SK-N-SH (cell line): ENCODE measurements around the gene ABCD1. TPM values are rescaled to one million over a fixed set of nuclear protein-coding genes. Genes with fewer than 3 reads are reported as not detected.

Source experiments
- CTCF ChIA-PET: fragments of 300-600, 350-600 bp; formaldehyde crosslinking; extraction: SDS; loops from one replicate; lab custom pipeline; 2021; lab: Yijun Ruan, JAX
- POLR2A ChIA-PET: fragments of 350-600 bp; sonication (Branson Sonifier 250); formaldehyde crosslinking; extraction: SDS; loops from one replicate; lab custom pipeline; 2020; ENCODE audit warnings: antibody characterized with exemption, inconsistent platforms; lab: Yijun Ruan, JAX
- DNase-seq: peaks from one replicate; pipeline ENCODE4 v3.0.0; 2012
- H2AFZ ChIP-seq: fragments of 200-600 bp; sonication (generic); 2 replicates; pipeline ENCODE4 v1.8.1; 2016; ENCODE audit warnings: antibody characterized with exemption, mild to moderate bottlenecking, low read depth
- H3F3A ChIP-seq: fragments of 200-600 bp; sonication (generic); replicated peaks from 2 replicates; pipeline ENCODE3; 2016; ENCODE audit warnings: antibody characterized with exemption, mild to moderate bottlenecking; ENCODE audit not compliant: insufficient read depth
- H3K27ac ChIP-seq, 2 experiments: fragments of 200-500 bp in 1 of 2; fragments of 200-600 bp in 1 of 2; sonication (Bioruptor generic) in 1 of 2; sonication (generic), shearing (Covaris generic) in 1 of 2; 2 replicates each; pipeline versions ENCODE4 v1.5.1 to v1.6.1; 2014 to 2016; ENCODE audit warnings: low read depth in 2 of 2, inconsistent platforms in 1 of 2, low read length in 1 of 2, mild to moderate bottlenecking in 1 of 2, mixed read lengths in 1 of 2
- H3K27me3 ChIP-seq: fragments of 200-600 bp; sonication (generic), shearing (Covaris generic); 2 replicates; pipeline ENCODE4 v1.6.1; 2016; ENCODE audit warnings: mixed run types; ENCODE audit not compliant: insufficient read depth
- H3K36me3 ChIP-seq, 2 experiments: fragments of 200-500 bp in 1 of 2; fragments of 200-600 bp in 1 of 2; sonication (Bioruptor generic) in 1 of 2; sonication (generic) in 1 of 2; replicated peaks in 1 of 2; 2 replicates each; pipeline versions ENCODE3 to v1.5.1; 2014 to 2016; ENCODE audit warnings: low read length in 1 of 2, mild to moderate bottlenecking in 1 of 2; ENCODE audit not compliant: insufficient read depth in 2 of 2, control insufficient read depth in 1 of 2
- H3K4me1 ChIP-seq, 2 experiments: fragments of 200-500 bp in 1 of 2; fragments of 200-600 bp in 1 of 2; sonication (Bioruptor generic) in 1 of 2; sonication (generic), shearing (Covaris generic) in 1 of 2; 2 replicates each; pipeline versions ENCODE4 v1.5.1 to v1.6.1; 2014 to 2016; ENCODE audit warnings: low read depth in 1 of 2, low read length in 1 of 2, mixed run types in 1 of 2; ENCODE audit not compliant: insufficient read depth in 2 of 2, control insufficient read depth in 1 of 2
- H3K4me2 ChIP-seq: fragments of 200-600 bp; sonication (generic), shearing (Covaris generic); 2 replicates; pipeline ENCODE4 v1.6.1; 2017; ENCODE audit warnings: mixed run types
- H3K4me3 ChIP-seq, 2 experiments: fragments of 200-500 bp in 1 of 2; fragments of 200-600 bp in 1 of 2; sonication (Bioruptor generic) in 1 of 2; sonication (generic), shearing (Covaris generic) in 1 of 2; 2 replicates each; pipeline versions ENCODE4 v1.5.1 to v1.8.1; 2014 to 2016; ENCODE audit warnings: low read depth in 2 of 2, inconsistent platforms in 1 of 2, low read length in 1 of 2, mild to moderate bottlenecking in 1 of 2, mixed read lengths in 1 of 2, moderate library complexity in 1 of 2
- H3K79me2 ChIP-seq: fragments of 200-600 bp; sonication (generic); 2 replicates; pipeline ENCODE4 v1.8.1; 2017; ENCODE audit warnings: mild to moderate bottlenecking; ENCODE audit not compliant: insufficient read depth
- H3K9ac ChIP-seq: fragments of 200-600 bp; sonication (generic); 2 replicates; pipeline ENCODE4 v1.6.1; 2017; ENCODE audit warnings: mixed run types
- H3K9me2 ChIP-seq: fragments of 200-600 bp; sonication (generic); 2 replicates; pipeline ENCODE4 v1.6.1; 2017; ENCODE audit warnings: mixed run types
- H3K9me3 ChIP-seq: fragments of 200-600 bp; sonication (generic); 2 replicates; pipeline ENCODE4 v1.6.1; 2017; ENCODE audit warnings: mixed run types, mild to moderate bottlenecking, moderate library complexity
- H4K20me1 ChIP-seq: fragments of 200-600 bp; sonication (generic); 2 replicates; pipeline ENCODE4 v1.6.1; 2017; ENCODE audit warnings: mild to moderate bottlenecking, mixed run types; ENCODE audit not compliant: insufficient read depth
- ELF1 ChIP-seq: IDR thresholded peaks from 2 replicates; pipeline ENCODE4 v1.4.0; 2012
- EP300 ChIP-seq, 2 experiments: IDR thresholded peaks; 2 replicates each; pipeline versions ENCODE4 v1.4.0 to v1.6.1; 2012; ENCODE audit warnings: borderline replicate concordance in 1 of 2, low read depth in 1 of 2, low read length in 1 of 2
- FOSL2 ChIP-seq: IDR thresholded peaks from 2 replicates; pipeline ENCODE4 v1.4.0; 2012; ENCODE audit warnings: low read depth, mild to moderate bottlenecking, moderate library complexity, borderline replicate concordance
- FOXM1 ChIP-seq: IDR thresholded peaks from 2 replicates; pipeline ENCODE4 v1.4.0; 2012; ENCODE audit warnings: low read depth, mild to moderate bottlenecking
- RCOR1 ChIP-seq: fragments of 150-350 bp; IDR thresholded peaks from 2 replicates; pipeline ENCODE4 v1.6.1; 2017; ENCODE audit warnings: antibody characterized with exemption, low read length
- REST ChIP-seq: IDR thresholded peaks from 2 replicates; pipeline ENCODE4 v1.6.1; 2012; ENCODE audit warnings: mild to moderate bottlenecking, low read depth, low read length, moderate library complexity
- RFX5 ChIP-seq: IDR thresholded peaks from 2 replicates; pipeline ENCODE4 v1.6.1; 2012; ENCODE audit warnings: mild to moderate bottlenecking, improper control_type of control experiment, low read length
- RXRA ChIP-seq: IDR thresholded peaks from 2 replicates; pipeline ENCODE4 v1.4.0; 2012; ENCODE audit warnings: low read depth, mild to moderate bottlenecking, borderline replicate concordance
- WGBS: methylation state at CpG from one replicate; pipeline ENCODE4 v1.1.6; 2017; ENCODE audit warnings: low lambda C conversion rate; 5-methylcytosine and 5-hydroxymethylcytosine counted together
- polyA plus RNA-seq, 3 experiments: library from polyadenylated mRNA; depleted of rRNA; stranded (reverse); fragments of >200 nt; gene quantifications; 2 replicates each; pipeline ENCODE4 v1.2.3, GENCODE V29; 2012
- TF ChIP-seq, protein P1 (sequence below): IDR thresholded peaks from 2 replicates; pipeline ENCODE4 v1.4.0; 2012; ENCODE audit warnings: low read depth, borderline replicate concordance
- TF ChIP-seq, protein P2 (sequence below): fragments of 200-600 bp; sonication (generic); IDR thresholded peaks from 2 replicates; pipeline ENCODE4 v1.6.1; 2017; ENCODE audit warnings: antibody characterized with exemption, mild to moderate bottlenecking, moderate library complexity

The ABCD1 gene
- polyA plus RNA-seq, 1 of the 3 experiments (the other 2 are of a cell fraction), result 7.9 TPM

DNA sequence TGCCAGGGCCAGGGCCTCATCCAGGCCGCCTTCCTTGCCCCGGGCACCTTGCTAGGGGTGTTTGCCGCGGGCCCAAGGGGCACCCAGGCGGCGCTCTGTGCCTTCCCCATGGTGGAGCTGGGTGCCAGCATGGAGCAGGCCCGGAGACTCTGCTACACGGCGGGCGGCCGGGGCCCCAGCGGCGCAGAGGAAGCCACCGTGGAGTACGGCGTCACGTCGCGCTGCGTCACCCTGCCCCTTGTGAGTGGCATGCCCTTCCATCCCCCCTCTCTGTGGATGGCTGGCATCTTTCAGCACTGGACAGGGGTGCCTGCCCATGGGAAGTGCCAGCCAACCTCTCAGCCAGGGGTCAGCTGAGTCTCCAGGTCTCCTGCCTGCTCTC, 43.0 kb downstream of the ABCD1 start:
- Histone ChIP-seq H3K4me3 (no peak overlapping the region), H3K4me2 (no peak overlapping the region), H3K9me2 (no peaks in the 10 kb centered on the region), H3K9me3 (no peaks in the 10 kb centered on the region), H3K27ac (no peak overlapping the region), H2AFZ (no peak overlapping the region), H3F3A (no peaks in the 10 kb centered on the region), H3K27me3 (no peaks in the 10 kb centered on the region), H3K4me1 (peaks cover 2 to 27% of the 10 kb centered on the region in 2 experiments; a peak in 1 of 4 replicates), H3K9ac (no peak overlapping the region), H3K36me3 (peaks cover 0 to 4% of the 10 kb centered on the region in 2 experiments), H4K20me1 (peaks cover 9% of the 10 kb centered on the region; the same call in 1 of the 2 replicates), H3K79me2 (peaks cover 6% of the 10 kb centered on the region; the same call in 1 of the 2 replicates)
- DNase-seq, result peak; percentile 27
- ChIA-PET CTCF (interaction anchor here (2.1 to 10.2 kb wide), 2 partner anchors 10 to 181 kb away, joined by 8 to 134 read pairs; partner anchors contain the start of gene RENBP), POLR2A (no interaction called here)
- WGBS, result no CpG with 5 or more reads among the region's 20 CpGs
- TF ChIP-seq REST, result peak; percentile 72; the same call in 1 of the 2 replicates
- no peak for TF ChIP-seq FOXM1

- Histone ChIP-seq H3K4me3 (no peak overlapping the region), H3F3A (no peaks in the 10 kb centered on the region), H3K4me1 (peaks cover 2 to 27% of the 10 kb centered on the region in 2 experiments; a peak in 1 of 4 replicates), H3K9me2 (no peaks in the 10 kb centered on the region), H3K9ac (no peak overlapping the region), H3K4me2 (no peak overlapping the region), H3K9me3 (no peaks in the 10 kb centered on the region), H2AFZ (no peak overlapping the region), H3K27me3 (no peaks in the 10 kb centered on the region), H4K20me1 (peaks cover 8% of the 10 kb centered on the region; the same call in 1 of the 2 replicates), H3K36me3 (peaks cover 0 to 4% of the 10 kb centered on the region in 2 experiments), H3K79me2 (peaks cover 6% of the 10 kb centered on the region; the same call in 1 of the 2 replicates), H3K27ac (no peak overlapping the region)
- peak; percentile 44 for DNase-seq
- POLR2A ChIA-PET, result no interaction called here
- WGBS, result 58% methylated on average over 12 of the region's 22 CpGs
- CTCF ChIA-PET, result interaction anchor here (0.7 to 10.2 kb wide), 3 partner anchors 10 to 180 kb away, joined by 4 to 134 read pairs (median 8); partner anchors contain the start of gene RENBP
- TF ChIP-seq, protein P1, sequence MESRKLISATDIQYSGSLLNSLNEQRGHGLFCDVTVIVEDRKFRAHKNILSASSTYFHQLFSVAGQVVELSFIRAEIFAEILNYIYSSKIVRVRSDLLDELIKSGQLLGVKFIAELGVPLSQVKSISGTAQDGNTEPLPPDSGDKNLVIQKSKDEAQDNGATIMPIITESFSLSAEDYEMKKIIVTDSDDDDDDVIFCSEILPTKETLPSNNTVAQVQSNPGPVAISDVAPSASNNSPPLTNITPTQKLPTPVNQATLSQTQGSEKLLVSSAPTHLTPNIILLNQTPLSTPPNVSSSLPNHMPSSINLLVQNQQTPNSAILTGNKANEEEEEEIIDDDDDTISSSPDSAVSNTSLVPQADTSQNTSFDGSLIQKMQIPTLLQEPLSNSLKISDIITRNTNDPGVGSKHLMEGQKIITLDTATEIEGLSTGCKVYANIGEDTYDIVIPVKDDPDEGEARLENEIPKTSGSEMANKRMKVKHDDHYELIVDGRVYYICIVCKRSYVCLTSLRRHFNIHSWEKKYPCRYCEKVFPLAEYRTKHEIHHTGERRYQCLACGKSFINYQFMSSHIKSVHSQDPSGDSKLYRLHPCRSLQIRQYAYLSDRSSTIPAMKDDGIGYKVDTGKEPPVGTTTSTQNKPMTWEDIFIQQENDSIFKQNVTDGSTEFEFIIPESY, result no peak
- no peak for TF ChIP-seq EP300 (IDR thresholded peaks at IDR 0.05; ENCODE audit: borderline replicate concordance in 1 of 2, low read depth in 1 of 2, low read length in 1 of 2)
- no peak for TF ChIP-seq RCOR1
- TF ChIP-seq, protein P2, sequence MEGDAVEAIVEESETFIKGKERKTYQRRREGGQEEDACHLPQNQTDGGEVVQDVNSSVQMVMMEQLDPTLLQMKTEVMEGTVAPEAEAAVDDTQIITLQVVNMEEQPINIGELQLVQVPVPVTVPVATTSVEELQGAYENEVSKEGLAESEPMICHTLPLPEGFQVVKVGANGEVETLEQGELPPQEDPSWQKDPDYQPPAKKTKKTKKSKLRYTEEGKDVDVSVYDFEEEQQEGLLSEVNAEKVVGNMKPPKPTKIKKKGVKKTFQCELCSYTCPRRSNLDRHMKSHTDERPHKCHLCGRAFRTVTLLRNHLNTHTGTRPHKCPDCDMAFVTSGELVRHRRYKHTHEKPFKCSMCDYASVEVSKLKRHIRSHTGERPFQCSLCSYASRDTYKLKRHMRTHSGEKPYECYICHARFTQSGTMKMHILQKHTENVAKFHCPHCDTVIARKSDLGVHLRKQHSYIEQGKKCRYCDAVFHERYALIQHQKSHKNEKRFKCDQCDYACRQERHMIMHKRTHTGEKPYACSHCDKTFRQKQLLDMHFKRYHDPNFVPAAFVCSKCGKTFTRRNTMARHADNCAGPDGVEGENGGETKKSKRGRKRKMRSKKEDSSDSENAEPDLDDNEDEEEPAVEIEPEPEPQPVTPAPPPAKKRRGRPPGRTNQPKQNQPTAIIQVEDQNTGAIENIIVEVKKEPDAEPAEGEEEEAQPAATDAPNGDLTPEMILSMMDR, result peak; percentile 20; the same call in 1 of the 2 replicates
- no peak for TF ChIP-seq RFX5
- no peak for TF ChIP-seq ELF1
- TF ChIP-seq RXRA, result no peak
- no peak for TF ChIP-seq FOSL2
Observed at GRCh38 chrX:153768311-153769157, 43.9 kb downstream of the ABCD1 start.
